Measurements from ENCODE around the gene RPS29. TPM values are rescaled to one million over a fixed set of nuclear protein-coding genes. Genes with fewer than 3 reads are reported as not detected.

Gene RPS29
- total and polyA plus RNA-seq, 2 of the 13 experiments (the other 11 are each of a cell fraction or from before 2014, with no cell fraction given): 4,303 to 8,215 TPM

DNA sequence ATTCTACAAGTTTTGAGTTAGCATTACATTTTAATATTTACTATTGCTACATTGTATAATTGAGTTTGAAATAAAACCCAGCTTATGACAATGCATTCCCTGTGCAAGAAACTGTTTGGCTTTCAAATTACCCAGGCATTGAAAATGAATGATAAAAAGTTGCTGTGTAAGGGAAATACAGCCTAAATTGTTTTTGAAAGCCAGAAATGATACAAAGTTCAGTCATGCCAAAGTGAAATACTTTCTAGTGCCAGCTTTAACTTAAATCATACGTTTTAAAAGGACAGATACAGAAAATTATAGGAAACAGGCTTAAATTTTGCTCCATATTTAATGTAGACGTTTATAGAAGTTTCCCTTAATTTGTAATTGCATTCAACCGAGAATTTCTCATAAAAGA lies 37.2 kb upstream of the RPS29 start:
- peak overlapping the region; percentile 95 for H3K4me2 ChIP-seq (ENCODE audit: low read depth, low read length)
- H3K9me3 ChIP-seq (ENCODE audit: low read length): no peaks in the 10 kb centered on the region
- ChIA-PET CTCF (ENCODE audit: low intra/inter-chr PET ratio, low total read pairs) (no interaction called here), POLR2A (interaction anchor here (1.0 to 1.4 kb wide), 4 partner anchors 9 to 95 kb away, joined by 3 to 8 read pairs (median 4); partner anchors contain the start of gene LRR1)
- no peak for FAIRE-seq
- 72% methylated on average over 3 of the region's 3 CpGs for WGBS (ENCODE audit: low lambda C conversion rate)
- intact Hi-C loops (cut with micrococcal nuclease; ENCODE audit: unreplicated experiment) (no loop called here), in situ Hi-C loops (cut with HindIII; ENCODE audit: extremely low pct_ligation_motif_present, low pct_unique_long_range_greater_than_20kb) (no loop called here)
- no peak overlapping the region for H3K9ac ChIP-seq (ENCODE audit: insufficient read depth, low read depth, low read length)
- H3K4me1 ChIP-seq (ENCODE audit: insufficient read depth, low read length): peaks cover 39% of the 10 kb centered on the region
- no peaks in the 10 kb centered on the region; a peak in 1 of 5 replicates for H3K27me3 ChIP-seq (ENCODE audit: control insufficient read depth in 1 of 2, insufficient read depth in 2 of 2, low read length in 2 of 2)
- peaks cover 0 to 12% of the 10 kb centered on the region in 2 experiments; a peak in 2 of 5 replicates for H3K36me3 ChIP-seq (replicated peaks in 1 of 2; ENCODE audit: control insufficient read depth in 1 of 2, insufficient read depth in 2 of 2, low read length in 2 of 2)
- H3K79me2 ChIP-seq (ENCODE audit: insufficient read depth, low read length): peaks cover 54% of the 10 kb centered on the region
- H3K4me3 ChIP-seq (replicated peaks in 1 of 3; ENCODE audit: insufficient read depth in 1 of 3, low read depth in 2 of 3, low read length in 3 of 3): peak overlapping the region in 2 of 3 experiments; percentile 86 to 92; a peak in 3 of 6 replicates
- no TSS peak for BruUV-seq (replicated peaks)
- ATAC-seq: no peak
- no peak overlapping the region for H2AFZ ChIP-seq (ENCODE audit: low read length)
- no peak overlapping the region for H3K27ac ChIP-seq (ENCODE audit: extremely low read length, insufficient read depth, low read length)
- TF ChIP-seq, protein P1, sequence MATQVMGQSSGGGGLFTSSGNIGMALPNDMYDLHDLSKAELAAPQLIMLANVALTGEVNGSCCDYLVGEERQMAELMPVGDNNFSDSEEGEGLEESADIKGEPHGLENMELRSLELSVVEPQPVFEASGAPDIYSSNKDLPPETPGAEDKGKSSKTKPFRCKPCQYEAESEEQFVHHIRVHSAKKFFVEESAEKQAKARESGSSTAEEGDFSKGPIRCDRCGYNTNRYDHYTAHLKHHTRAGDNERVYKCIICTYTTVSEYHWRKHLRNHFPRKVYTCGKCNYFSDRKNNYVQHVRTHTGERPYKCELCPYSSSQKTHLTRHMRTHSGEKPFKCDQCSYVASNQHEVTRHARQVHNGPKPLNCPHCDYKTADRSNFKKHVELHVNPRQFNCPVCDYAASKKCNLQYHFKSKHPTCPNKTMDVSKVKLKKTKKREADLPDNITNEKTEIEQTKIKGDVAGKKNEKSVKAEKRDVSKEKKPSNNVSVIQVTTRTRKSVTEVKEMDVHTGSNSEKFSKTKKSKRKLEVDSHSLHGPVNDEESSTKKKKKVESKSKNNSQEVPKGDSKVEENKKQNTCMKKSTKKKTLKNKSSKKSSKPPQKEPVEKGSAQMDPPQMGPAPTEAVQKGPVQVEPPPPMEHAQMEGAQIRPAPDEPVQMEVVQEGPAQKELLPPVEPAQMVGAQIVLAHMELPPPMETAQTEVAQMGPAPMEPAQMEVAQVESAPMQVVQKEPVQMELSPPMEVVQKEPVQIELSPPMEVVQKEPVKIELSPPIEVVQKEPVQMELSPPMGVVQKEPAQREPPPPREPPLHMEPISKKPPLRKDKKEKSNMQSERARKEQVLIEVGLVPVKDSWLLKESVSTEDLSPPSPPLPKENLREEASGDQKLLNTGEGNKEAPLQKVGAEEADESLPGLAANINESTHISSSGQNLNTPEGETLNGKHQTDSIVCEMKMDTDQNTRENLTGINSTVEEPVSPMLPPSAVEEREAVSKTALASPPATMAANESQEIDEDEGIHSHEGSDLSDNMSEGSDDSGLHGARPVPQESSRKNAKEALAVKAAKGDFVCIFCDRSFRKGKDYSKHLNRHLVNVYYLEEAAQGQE (IDR thresholded peaks at IDR 0.05; ENCODE audit: borderline replicate concordance in 1 of 2, low read depth in 1 of 2, low read length in 2 of 2): no peak
- TF ChIP-seq CBX1 (IDR thresholded peaks at IDR 0.05; ENCODE audit: low read depth) (no peak), ZNF788 (CRISPR knock-in tag; IDR thresholded peaks at IDR 0.05; ENCODE audit: borderline replicate concordance) (no peak), MAFK (conservative IDR thresholded peaks at IDR 0.05 in 1 of 2, IDR thresholded peaks at IDR 0.05 in 1 of 2; ENCODE audit: low read length in 2 of 2) (peak; percentile 59 to 85), MAFF (IDR thresholded peaks at IDR 0.05; ENCODE audit: low read depth, low read length) (peak; percentile 78; the same call in 1 of the 2 replicates), TCF7L2 (IDR thresholded peaks at IDR 0.05; ENCODE audit: low read depth, low read length) (no peak), CHD4 (IDR thresholded peaks at IDR 0.05; ENCODE audit: borderline replicate concordance, low read length) (no peak)
- peaks cover 12% of the 10 kb centered on the region for H4K20me1 ChIP-seq (ENCODE audit: insufficient read depth, low read length)
- no peak for DNase-seq (ENCODE audit: low spot score)
